GM10266 (cell line): ENCODE results near the gene ZSCAN5A.
"Not testable (repeated sequence)": the region's sequence is repeated elsewhere in the genome, so short reads cannot be mapped to it uniquely, and the experiment has no call there.

Experiments used
- DNase-seq: peaks from one replicate; pipeline ENCODE4 v3.0.0; 2012; ENCODE audit errors: extremely low spot score
- TF ChIP-seq, protein P1 (sequence below): IDR thresholded peaks from 2 replicates; pipeline ENCODE4 v1.5.1; 2012; ENCODE audit warnings: mild to moderate bottlenecking, low read depth; ENCODE audit not compliant: control insufficient read depth, insufficient read depth; ENCODE audit errors: missing control alignments

Gene ZSCAN5A

GRCh38 chr19:56312787-56313657, 1.6 kb downstream of the ZSCAN5A start:
- no peak for DNase-seq
- TF ChIP-seq, protein P1, sequence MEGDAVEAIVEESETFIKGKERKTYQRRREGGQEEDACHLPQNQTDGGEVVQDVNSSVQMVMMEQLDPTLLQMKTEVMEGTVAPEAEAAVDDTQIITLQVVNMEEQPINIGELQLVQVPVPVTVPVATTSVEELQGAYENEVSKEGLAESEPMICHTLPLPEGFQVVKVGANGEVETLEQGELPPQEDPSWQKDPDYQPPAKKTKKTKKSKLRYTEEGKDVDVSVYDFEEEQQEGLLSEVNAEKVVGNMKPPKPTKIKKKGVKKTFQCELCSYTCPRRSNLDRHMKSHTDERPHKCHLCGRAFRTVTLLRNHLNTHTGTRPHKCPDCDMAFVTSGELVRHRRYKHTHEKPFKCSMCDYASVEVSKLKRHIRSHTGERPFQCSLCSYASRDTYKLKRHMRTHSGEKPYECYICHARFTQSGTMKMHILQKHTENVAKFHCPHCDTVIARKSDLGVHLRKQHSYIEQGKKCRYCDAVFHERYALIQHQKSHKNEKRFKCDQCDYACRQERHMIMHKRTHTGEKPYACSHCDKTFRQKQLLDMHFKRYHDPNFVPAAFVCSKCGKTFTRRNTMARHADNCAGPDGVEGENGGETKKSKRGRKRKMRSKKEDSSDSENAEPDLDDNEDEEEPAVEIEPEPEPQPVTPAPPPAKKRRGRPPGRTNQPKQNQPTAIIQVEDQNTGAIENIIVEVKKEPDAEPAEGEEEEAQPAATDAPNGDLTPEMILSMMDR, result no peak

- TF ChIP-seq, protein P1, result no peak
Measured at GRCh38 chr19:56312342-56312741, 2.3 kb downstream of the ZSCAN5A start.

DNA sequence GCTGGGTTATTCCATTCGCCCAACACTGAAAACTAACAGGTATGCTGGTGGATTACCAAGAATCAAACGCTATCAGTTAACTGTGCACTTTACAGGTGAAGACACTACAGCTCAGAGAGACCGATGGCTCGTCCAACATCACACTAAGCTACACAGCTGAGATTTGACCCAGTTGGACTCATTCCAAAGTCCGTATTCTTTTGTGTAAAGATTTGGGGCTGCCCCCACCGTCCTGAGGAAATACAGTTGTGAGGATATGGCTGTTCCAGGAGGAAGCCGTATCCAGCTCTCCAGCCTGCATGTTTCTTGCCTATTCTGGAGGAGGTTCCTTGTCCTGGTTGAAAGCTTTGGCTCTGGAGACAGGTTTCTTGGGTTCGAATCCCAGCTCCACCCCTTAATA, 4.2 kb downstream of the ZSCAN5A start:
- TF ChIP-seq, protein P1, result no peak
- no peak for DNase-seq

More at GRCh38 chr19:56312342-56312741, 2.3 kb downstream of the ZSCAN5A start:
- DNase-seq, result no peak

DNA sequence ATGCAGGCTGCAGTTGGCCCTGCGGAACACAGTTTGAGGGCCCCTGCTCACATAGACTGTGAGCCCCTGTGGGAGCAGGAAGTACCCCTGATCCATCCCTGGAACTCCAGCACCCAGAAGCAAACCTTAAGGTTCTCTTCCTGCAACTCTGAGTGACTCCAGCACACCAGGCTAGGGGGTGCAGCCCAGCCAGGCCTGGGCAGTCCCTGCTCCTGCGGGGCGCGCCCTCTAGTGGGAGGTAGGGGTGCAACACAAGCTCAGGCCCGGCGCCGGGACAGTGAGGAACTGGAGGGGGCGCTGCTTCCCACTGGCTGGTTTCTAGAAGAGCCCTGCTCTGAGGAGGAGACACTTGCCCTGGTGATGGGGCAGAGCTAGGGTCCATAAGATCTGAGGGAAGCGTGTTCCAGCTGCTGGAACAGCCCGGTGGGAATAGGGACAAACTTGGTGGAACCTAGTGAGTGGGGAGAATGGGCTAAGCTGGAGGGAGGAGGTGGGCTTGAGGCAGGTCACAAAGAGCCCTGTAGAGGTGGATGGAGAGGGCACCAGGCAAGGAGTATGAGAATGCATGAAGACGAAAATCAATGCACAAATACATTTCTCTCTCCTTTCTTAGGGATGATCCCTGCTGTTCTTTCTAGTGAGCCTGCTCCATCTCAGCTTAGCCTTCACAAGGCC, 5.0 kb downstream of the ZSCAN5A start:
- TF ChIP-seq, protein P1, result peak; percentile 82
- DNase-seq, result peak; percentile 51

DNA sequence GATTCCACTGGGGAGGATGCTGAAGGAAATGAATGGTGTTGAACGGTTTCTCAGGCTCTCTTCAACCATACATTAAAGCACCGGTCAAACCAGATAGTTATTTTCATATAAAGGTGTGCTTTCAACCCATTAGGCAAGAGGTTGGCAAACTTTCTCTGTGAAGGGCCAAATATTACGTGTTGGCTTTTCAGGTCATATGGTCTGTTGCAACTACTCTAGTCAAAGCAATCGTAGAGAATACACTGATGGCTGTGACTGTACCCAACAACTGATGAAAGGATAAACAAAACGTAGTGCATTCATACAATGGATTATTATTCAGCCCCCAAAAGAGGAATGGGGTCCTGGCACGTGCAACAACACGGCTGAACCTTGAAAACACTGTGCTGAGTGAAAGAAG, 5.8 kb downstream of the ZSCAN5A start:
- no peak for DNase-seq
- TF ChIP-seq, protein P1, result no peak

DNA sequence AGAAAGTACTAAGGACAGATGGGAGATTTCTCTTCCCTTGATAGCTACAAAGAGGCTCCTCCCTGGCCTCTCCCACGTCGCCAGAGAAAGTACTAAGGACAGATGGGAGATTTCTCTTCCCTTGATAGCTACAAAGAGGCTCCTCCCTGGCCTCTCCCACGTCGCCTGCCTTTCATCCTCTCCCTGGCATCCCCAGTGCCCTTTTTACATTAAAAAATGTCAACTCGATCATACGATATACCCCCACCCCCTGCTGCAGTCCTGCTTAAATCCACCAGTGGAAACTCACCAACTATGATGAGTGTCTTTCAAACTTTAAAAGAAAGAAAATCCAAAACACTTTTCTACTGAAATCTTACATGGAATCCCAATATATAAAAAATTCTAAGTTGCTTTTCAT, 7.6 kb downstream of the ZSCAN5A start:
- not testable (repeated sequence) for DNase-seq

- no peak for DNase-seq
- TF ChIP-seq, protein P1, result no peak
Measured at GRCh38 chr19:56306016-56306415, 8.6 kb downstream of the ZSCAN5A start.

- TF ChIP-seq, protein P1, result no peak
- no peak for DNase-seq
Measured at GRCh38 chr19:56304243-56304642, 10.4 kb downstream of the ZSCAN5A start.
